GM18507 (cell line): ENCODE results near the gene PLCB4.

Experiments
- DNase-seq: peaks from one replicate; pipeline ENCODE4 v3.0.0; 2011; ENCODE audit warnings: low read depth; ENCODE audit not compliant: insufficient read length; ENCODE audit errors: extremely low spot score
- FAIRE-seq: peaks from 2 replicates; lab custom pipeline; 2011; peaks lifted over from hg19 to GRCh38; lab: Jason Lieb, UNC

Gene PLCB4

GRCh38 chr20:9236458-9236857, 167.6 kb downstream of the PLCB4 start:
- DNase-seq: no peak
- no peak for FAIRE-seq

- FAIRE-seq (no peak), DNase-seq (no peak)
Observed at GRCh38 chr20:9241232-9241692, 172.4 kb downstream of the PLCB4 start.

GRCh38 chr20:9241721-9242427, 173.0 kb downstream of the PLCB4 start:
- DNase-seq: no peak
- no peak for FAIRE-seq

- no peak for DNase-seq
- no peak for FAIRE-seq
Observed at GRCh38 chr20:9243986-9244385, 175.1 kb downstream of the PLCB4 start.

- FAIRE-seq (no peak), DNase-seq (no peak)
Observed at GRCh38 chr20:9244811-9245210, 175.9 kb downstream of the PLCB4 start.

GRCh38 chr20:9246731-9247130, 177.8 kb downstream of the PLCB4 start:
- FAIRE-seq (no peak), DNase-seq (no peak)

GRCh38 chr20:9250511-9250910, 181.6 kb downstream of the PLCB4 start:
- DNase-seq (no peak), FAIRE-seq (no peak)

GRCh38 chr20:9253006-9253539, 184.2 kb downstream of the PLCB4 start:
- FAIRE-seq: no peak
- DNase-seq: no peak

- DNase-seq: no peak
Observed at GRCh38 chr20:9255171-9255570, 186.3 kb downstream of the PLCB4 start.

GRCh38 chr20:9256393-9256792, 187.5 kb downstream of the PLCB4 start:
- no peak for DNase-seq

More at GRCh38 chr20:9255171-9255570, 186.3 kb downstream of the PLCB4 start:
- FAIRE-seq: no peak

GRCh38 chr20:9258901-9259300, 190.0 kb downstream of the PLCB4 start:
- no peak for DNase-seq
- no peak for FAIRE-seq

More at GRCh38 chr20:9256393-9256792, 187.5 kb downstream of the PLCB4 start:
- FAIRE-seq: no peak

GRCh38 chr20:9260027-9260426, 191.1 kb downstream of the PLCB4 start:
- no peak for FAIRE-seq
- no peak for DNase-seq

GRCh38 chr20:9261781-9262180, 192.9 kb downstream of the PLCB4 start:
- DNase-seq (no peak), FAIRE-seq (no peak)

GRCh38 chr20:9262653-9263194, 193.8 kb downstream of the PLCB4 start:
- no peak for DNase-seq

GRCh38 chr20:9269280-9269971, 200.5 kb downstream of the PLCB4 start:
- DNase-seq: no peak

More at GRCh38 chr20:9262653-9263194, 193.8 kb downstream of the PLCB4 start:
- no peak for FAIRE-seq

GRCh38 chr20:9270831-9271230, 201.9 kb downstream of the PLCB4 start:
- DNase-seq (no peak), FAIRE-seq (no peak)

More at GRCh38 chr20:9269280-9269971, 200.5 kb downstream of the PLCB4 start:
- no peak for FAIRE-seq

- no peak for FAIRE-seq
Observed at GRCh38 chr20:9276966-9277468, 208.1 kb downstream of the PLCB4 start.

GRCh38 chr20:9279918-9280401, 211.1 kb downstream of the PLCB4 start:
- no peak for DNase-seq
- no peak for FAIRE-seq

More at GRCh38 chr20:9276966-9277468, 208.1 kb downstream of the PLCB4 start:
- no peak for DNase-seq

GRCh38 chr20:9280666-9281065, 211.8 kb downstream of the PLCB4 start:
- DNase-seq: no peak
- FAIRE-seq: no peak

- DNase-seq: no peak
- no peak for FAIRE-seq
Observed at GRCh38 chr20:9281803-9282202, 212.9 kb downstream of the PLCB4 start.
